Trophoblast cell (in vitro differentiated cells and primary cell): ENCODE results near the gene TSPAN4.

ENCODE experiments used
- DNase-seq, 2 donors: peaks; one replicate each; pipeline ENCODE4 v3.0.0-alpha.2; 2016
- H2AFZ ChIP-seq: 2 replicates; pipeline ENCODE4 v1.6.1; 2013; ENCODE audit warnings: low read length, moderate library complexity, mild to moderate bottlenecking; ENCODE audit not compliant: insufficient read depth, poor library complexity
- H2AK5ac ChIP-seq: 2 replicates; pipeline ENCODE4 v1.6.1; 2013; ENCODE audit warnings: mild to moderate bottlenecking, low read length
- H2BK120ac ChIP-seq: 2 replicates; pipeline ENCODE4 v1.6.1; 2013; ENCODE audit warnings: low read length, mild to moderate bottlenecking, moderate library complexity; ENCODE audit not compliant: insufficient read depth, poor library complexity
- H2BK12ac ChIP-seq: 2 replicates; pipeline ENCODE4 v1.6.1; 2013; ENCODE audit warnings: mild to moderate bottlenecking, low read length, moderate library complexity
- H2BK5ac ChIP-seq: 2 replicates; pipeline ENCODE4 v1.6.1; 2013; ENCODE audit warnings: low read length, low read depth, moderate library complexity, mild to moderate bottlenecking; ENCODE audit not compliant: poor library complexity
- H3K14ac ChIP-seq: 2 replicates; pipeline ENCODE4 v1.6.1; 2013; ENCODE audit warnings: mild to moderate bottlenecking, low read length
- H3K18ac ChIP-seq: 2 replicates; pipeline ENCODE4 v1.6.1; 2013; ENCODE audit warnings: mild to moderate bottlenecking, low read length
- H3K23ac ChIP-seq: 2 replicates; pipeline ENCODE4 v1.6.1; 2013; ENCODE audit warnings: low read length
- H3K27ac ChIP-seq: 2 replicates; pipeline ENCODE4 v1.5.1; 2013; ENCODE audit warnings: low read depth, mild to moderate bottlenecking, inconsistent platforms, low read length, moderate library complexity
- H3K27me3 ChIP-seq: 2 replicates; pipeline ENCODE4 v1.6.1; 2013; ENCODE audit warnings: inconsistent platforms, mild to moderate bottlenecking, low read length, moderate library complexity; ENCODE audit not compliant: insufficient read depth
- H3K36me3 ChIP-seq, 2 experiments: 1 replicate in 1 of 2; 2 replicates in 1 of 2; pipeline ENCODE4 v1.6.1; 2013; ENCODE audit warnings: low read length in 2 of 2, mild to moderate bottlenecking in 2 of 2, moderate library complexity in 1 of 2; ENCODE audit not compliant: insufficient read depth in 2 of 2, control insufficient read depth in 1 of 2
- H3K4ac ChIP-seq: 2 replicates; pipeline ENCODE4 v1.6.1; 2013; ENCODE audit warnings: low read depth, mild to moderate bottlenecking, low read length, moderate library complexity
- H3K4me1 ChIP-seq, 2 experiments: 1 replicate in 1 of 2; 2 replicates in 1 of 2; pipeline ENCODE4 v1.6.1; 2013; ENCODE audit warnings: low read length in 2 of 2, mild to moderate bottlenecking in 2 of 2, moderate library complexity in 1 of 2; ENCODE audit not compliant: insufficient read depth in 2 of 2, control insufficient read depth in 1 of 2
- H3K4me2 ChIP-seq: 2 replicates; pipeline ENCODE4 v1.6.1; 2013; ENCODE audit warnings: inconsistent platforms, mild to moderate bottlenecking, low read length, moderate library complexity
- H3K4me3 ChIP-seq: 2 replicates; pipeline ENCODE4 v1.5.1; 2013; ENCODE audit warnings: mild to moderate bottlenecking, low read depth, low read length, inconsistent platforms
- H3K79me1 ChIP-seq: one replicate; pipeline ENCODE4 v1.6.1; 2013; ENCODE audit warnings: low read length
- H3K79me2 ChIP-seq: 2 replicates; pipeline ENCODE4 v1.6.1; 2013; ENCODE audit warnings: low read length, mild to moderate bottlenecking; ENCODE audit not compliant: control insufficient read depth, insufficient read depth, poor library complexity
- H3K9ac ChIP-seq: 2 replicates; pipeline ENCODE4 v1.6.1; 2013; ENCODE audit warnings: mild to moderate bottlenecking, low read length
- H3K9me3 ChIP-seq: 2 replicates; pipeline ENCODE4 v1.6.1; 2013; ENCODE audit warnings: low read depth, mild to moderate bottlenecking, control low read depth, inconsistent platforms, low read length; ENCODE audit not compliant: insufficient read depth
- H4K12ac ChIP-seq: 2 replicates; pipeline ENCODE4 v1.6.1; 2013; ENCODE audit warnings: low read depth, mild to moderate bottlenecking, low read length, moderate library complexity
- H4K8ac ChIP-seq: 2 replicates; pipeline ENCODE4 v1.6.1; 2013; ENCODE audit warnings: low read depth, mild to moderate bottlenecking, low read length, moderate library complexity
- H4K91ac ChIP-seq: one replicate; pipeline ENCODE4 v1.6.1; 2013; ENCODE audit warnings: low read depth, mild to moderate bottlenecking, low read length, moderate library complexity
- WGBS: extraction: QIAGEN DNeasy Blood & Tissue Kit; methylation state at CpG from one replicate; pipeline ENCODE4 v1.1.7; 2013; ENCODE audit warnings: missing lambda C conversion rate; ENCODE audit not compliant: insufficient read length, insufficient coverage; ENCODE audit errors: extremely low coverage; 5-methylcytosine and 5-hydroxymethylcytosine counted together

The TSPAN4 gene

DNA sequence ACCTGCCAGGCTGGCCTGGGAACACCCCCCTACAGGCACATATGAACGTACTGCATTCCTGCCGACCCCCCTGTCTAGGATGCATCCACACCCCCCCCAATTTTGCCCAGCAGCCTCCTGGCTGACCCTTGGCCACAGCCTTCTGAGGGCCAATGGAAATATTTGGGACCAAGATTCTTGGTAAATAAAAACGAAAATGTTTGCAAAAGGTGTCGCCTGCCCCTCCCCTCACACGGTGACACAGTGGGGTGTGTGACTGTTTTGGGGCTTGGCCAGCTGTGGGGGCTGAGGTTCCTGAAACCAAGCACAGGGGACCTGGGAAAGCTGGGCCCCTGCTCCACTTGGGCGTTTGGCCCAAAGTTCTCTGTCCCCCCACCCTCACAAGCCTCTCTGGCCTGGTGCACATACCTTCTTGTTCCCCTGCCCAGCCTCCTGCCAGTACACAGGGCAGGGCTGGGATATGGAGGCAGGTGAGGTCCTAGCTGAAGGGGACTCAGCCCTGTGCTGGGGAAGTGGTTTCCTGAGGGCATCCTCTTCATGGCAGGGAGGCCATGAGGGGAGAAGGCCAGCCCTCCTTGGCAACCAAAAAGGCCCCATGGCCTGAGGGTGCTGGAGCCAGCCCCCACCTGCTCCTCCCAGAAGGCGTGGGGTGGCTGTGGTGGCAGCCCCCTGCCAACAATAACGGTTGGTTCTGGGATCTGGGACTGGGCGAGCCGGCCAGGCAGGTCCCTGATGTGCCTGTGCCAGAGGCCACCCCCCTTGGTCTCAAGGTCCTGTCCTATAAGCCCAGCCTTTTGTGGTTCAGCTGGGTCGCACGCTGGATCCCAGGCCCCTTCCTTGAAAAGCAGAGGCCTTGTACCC, 17.1 kb upstream of the TSPAN4 start:
- Histone ChIP-seq H3K4me2 (no peak overlapping the region), H2AFZ (no peak overlapping the region), H3K9me3 (peaks cover 2% of the 10 kb centered on the region), H3K27me3 (peaks cover 21% of the 10 kb centered on the region), H3K18ac (no peak overlapping the region), H3K14ac (no peak overlapping the region), H3K4me1 (peaks cover 34 to 36% of the 10 kb centered on the region in 2 experiments), H2BK5ac (no peak overlapping the region), H3K4me3 (no peak overlapping the region), H3K4ac (no peak overlapping the region), H2BK12ac (no peak overlapping the region), H3K79me2 (no peaks in the 10 kb centered on the region), H4K91ac (no peak overlapping the region), H3K79me1 (peaks cover 8% of the 10 kb centered on the region), H4K8ac (no peak overlapping the region), H3K23ac (no peak overlapping the region), H3K36me3 (peaks cover 25% of the 10 kb centered on the region in 2 experiments), H2AK5ac (no peak overlapping the region), H4K12ac (no peak overlapping the region), H3K9ac (no peak overlapping the region), H3K27ac (no peak overlapping the region), H2BK120ac (no peak overlapping the region)
- WGBS: no CpG with 5 or more reads among the region's 12 CpGs
- DNase-seq: no peak

DNA sequence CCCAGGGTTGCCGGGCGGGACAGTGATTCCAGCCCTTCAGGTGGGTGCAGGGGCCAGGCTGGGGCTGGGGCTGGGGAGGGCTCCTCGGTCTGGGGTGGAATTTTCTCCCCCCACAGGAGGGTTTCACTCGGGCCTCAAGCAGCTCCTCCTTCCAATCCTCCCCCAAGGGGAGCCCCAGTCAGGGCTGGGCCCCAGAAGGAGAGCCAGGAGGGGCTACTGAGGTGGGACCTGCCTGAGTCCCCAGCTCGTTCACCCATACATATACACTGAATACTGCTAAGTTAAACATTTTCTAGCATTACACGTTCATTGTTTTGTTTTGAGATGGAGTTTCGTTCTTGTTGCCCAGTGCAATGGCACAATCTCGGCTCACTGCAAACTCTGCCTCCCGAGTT, 16.4 kb upstream of the TSPAN4 start:
- Histone ChIP-seq H2BK12ac (no peak overlapping the region), H2AK5ac (no peak overlapping the region), H4K91ac (no peak overlapping the region), H3K4me3 (no peak overlapping the region), H3K23ac (no peak overlapping the region), H3K4ac (no peak overlapping the region), H3K27ac (no peak overlapping the region), H3K18ac (no peak overlapping the region), H4K12ac (no peak overlapping the region), H2BK5ac (no peak overlapping the region), H2BK120ac (no peak overlapping the region), H4K8ac (no peak overlapping the region), H3K79me2 (no peaks in the 10 kb centered on the region), H3K4me2 (no peak overlapping the region), H3K9ac (no peak overlapping the region), H2AFZ (no peak overlapping the region), H3K14ac (no peak overlapping the region), H3K4me1 (peaks cover 31 to 36% of the 10 kb centered on the region in 2 experiments), H3K27me3 (peaks cover 27% of the 10 kb centered on the region), H3K9me3 (peaks cover 2% of the 10 kb centered on the region), H3K79me1 (peaks cover 8% of the 10 kb centered on the region), H3K36me3 (peaks cover 25% of the 10 kb centered on the region in 2 experiments)
- WGBS: no CpG with 5 or more reads among the region's 9 CpGs
- no peak for DNase-seq

DNA sequence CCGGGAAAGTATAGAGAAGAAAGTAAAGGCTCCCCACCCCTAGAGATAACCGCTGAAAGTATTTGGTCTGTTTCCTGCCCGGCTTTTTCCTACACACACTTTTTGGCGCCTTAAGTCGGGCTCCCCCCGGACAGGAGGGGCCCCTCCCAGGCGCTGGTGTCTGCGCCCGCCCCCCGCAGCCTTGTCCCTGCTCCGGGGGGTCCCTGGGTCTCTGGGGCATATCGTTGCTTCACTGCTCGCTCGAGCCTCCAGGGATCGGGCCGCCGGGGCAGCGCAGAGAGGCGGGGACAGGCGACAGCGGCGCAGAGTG, 15.9 kb upstream of the TSPAN4 start:
- peak overlapping the region; percentile 18 for H2BK120ac ChIP-seq
- peaks cover 32% of the 10 kb centered on the region for H3K27me3 ChIP-seq
- H2BK12ac ChIP-seq: peak overlapping the region; percentile 20
- no peaks in the 10 kb centered on the region for H3K79me2 ChIP-seq
- no peak overlapping the region for H2AK5ac ChIP-seq
- no peak overlapping the region for H3K9ac ChIP-seq
- H3K4me1 ChIP-seq: peaks cover 31 to 35% of the 10 kb centered on the region in 2 experiments
- H3K4me3 ChIP-seq: peak overlapping the region; percentile 53
- peak overlapping the region; percentile 61 for H4K8ac ChIP-seq
- no peak for DNase-seq
- no peak overlapping the region for H3K18ac ChIP-seq
- no peak overlapping the region for H2BK5ac ChIP-seq
- peaks cover 2% of the 10 kb centered on the region for H3K9me3 ChIP-seq
- H2AFZ ChIP-seq: peak overlapping the region; percentile 17
- H4K91ac ChIP-seq: peak overlapping the region; percentile 48
- H3K27ac ChIP-seq: no peak overlapping the region
- no peak overlapping the region for H3K4ac ChIP-seq
- peaks cover 8% of the 10 kb centered on the region for H3K79me1 ChIP-seq
- peak overlapping the region; percentile 22 for H3K14ac ChIP-seq
- H3K36me3 ChIP-seq: peaks cover 21 to 25% of the 10 kb centered on the region in 2 experiments
- peak overlapping the region; percentile 64 for H3K4me2 ChIP-seq
- no CpG with 5 or more reads among the region's 22 CpGs for WGBS
- no peak overlapping the region for H4K12ac ChIP-seq
- no peak overlapping the region for H3K23ac ChIP-seq

DNA sequence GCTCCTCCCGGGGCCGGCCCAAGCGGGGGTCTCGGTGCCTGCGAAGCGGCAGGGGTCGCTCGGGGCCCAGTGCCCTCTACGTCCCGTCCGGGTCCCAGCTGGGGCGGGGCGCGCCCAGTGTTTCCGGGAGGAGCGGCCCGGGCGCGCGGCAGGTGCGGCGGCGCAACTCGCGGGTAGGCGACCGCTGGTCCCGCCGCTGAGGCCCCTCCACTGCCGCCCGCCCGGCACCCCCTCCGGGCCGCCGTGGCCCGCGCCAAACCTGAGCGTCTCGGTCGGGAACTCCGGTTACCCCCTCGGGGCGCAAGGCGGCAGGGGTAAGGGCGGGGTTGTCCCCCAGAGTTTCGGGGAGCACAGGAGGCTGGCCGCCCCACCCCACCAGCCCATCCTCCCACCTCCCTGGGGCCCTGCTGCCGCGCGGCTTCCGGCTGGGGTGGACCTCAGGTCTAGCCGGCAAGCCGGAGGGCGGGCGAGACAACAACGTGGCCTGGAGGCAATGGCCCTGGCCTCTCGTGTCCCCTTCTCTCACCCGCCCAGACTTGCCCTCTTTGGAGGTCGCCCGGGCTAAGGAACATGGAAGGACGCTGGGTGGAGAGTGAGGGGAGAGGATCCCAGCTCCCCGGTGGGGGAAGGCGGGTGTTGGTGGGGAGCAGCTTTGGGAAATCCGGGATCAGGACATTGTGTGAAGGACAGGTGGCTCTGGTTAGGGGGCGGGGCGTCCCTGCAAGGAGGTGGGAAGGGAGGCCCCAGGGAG, 15.3 kb upstream of the TSPAN4 start:
- H4K8ac ChIP-seq: peak overlapping the region; percentile 61
- WGBS: no CpG with 5 or more reads among the region's 66 CpGs
- peak overlapping the region; percentile 22 for H3K14ac ChIP-seq
- no peak overlapping the region for H2AK5ac ChIP-seq
- H3K4me1 ChIP-seq: peaks cover 36 to 40% of the 10 kb centered on the region in 2 experiments
- H3K36me3 ChIP-seq: peaks cover 20% of the 10 kb centered on the region in 2 experiments
- H3K4me3 ChIP-seq: peak overlapping the region; percentile 53
- DNase-seq: peak in 1 of 2 donors; percentile 29
- H3K4ac ChIP-seq: no peak overlapping the region
- peak overlapping the region; percentile 48 for H4K91ac ChIP-seq
- H3K79me2 ChIP-seq: peaks cover 2% of the 10 kb centered on the region
- peak overlapping the region; percentile 17 for H2AFZ ChIP-seq
- no peak overlapping the region for H3K27ac ChIP-seq
- peaks cover 7% of the 10 kb centered on the region for H3K9me3 ChIP-seq
- H3K27me3 ChIP-seq: peaks cover 33% of the 10 kb centered on the region
- no peak overlapping the region for H4K12ac ChIP-seq
- no peak overlapping the region for H3K18ac ChIP-seq
- peak overlapping the region; percentile 18 for H2BK120ac ChIP-seq
- no peak overlapping the region for H3K9ac ChIP-seq
- peak overlapping the region; percentile 64 for H3K4me2 ChIP-seq
- H3K23ac ChIP-seq: no peak overlapping the region
- peak overlapping the region; percentile 20 for H2BK12ac ChIP-seq
- peaks cover 10% of the 10 kb centered on the region for H3K79me1 ChIP-seq
- no peak overlapping the region for H2BK5ac ChIP-seq
